ENCODE results near the gene GOT1. TPM values are rescaled to one million over a fixed set of nuclear protein-coding genes. Genes with fewer than 3 reads are reported as not detected.

Gene GOT1
- polyA plus RNA-seq, 3 donors = 2.6 to 10.4 (median 8.2) TPM

DNA sequence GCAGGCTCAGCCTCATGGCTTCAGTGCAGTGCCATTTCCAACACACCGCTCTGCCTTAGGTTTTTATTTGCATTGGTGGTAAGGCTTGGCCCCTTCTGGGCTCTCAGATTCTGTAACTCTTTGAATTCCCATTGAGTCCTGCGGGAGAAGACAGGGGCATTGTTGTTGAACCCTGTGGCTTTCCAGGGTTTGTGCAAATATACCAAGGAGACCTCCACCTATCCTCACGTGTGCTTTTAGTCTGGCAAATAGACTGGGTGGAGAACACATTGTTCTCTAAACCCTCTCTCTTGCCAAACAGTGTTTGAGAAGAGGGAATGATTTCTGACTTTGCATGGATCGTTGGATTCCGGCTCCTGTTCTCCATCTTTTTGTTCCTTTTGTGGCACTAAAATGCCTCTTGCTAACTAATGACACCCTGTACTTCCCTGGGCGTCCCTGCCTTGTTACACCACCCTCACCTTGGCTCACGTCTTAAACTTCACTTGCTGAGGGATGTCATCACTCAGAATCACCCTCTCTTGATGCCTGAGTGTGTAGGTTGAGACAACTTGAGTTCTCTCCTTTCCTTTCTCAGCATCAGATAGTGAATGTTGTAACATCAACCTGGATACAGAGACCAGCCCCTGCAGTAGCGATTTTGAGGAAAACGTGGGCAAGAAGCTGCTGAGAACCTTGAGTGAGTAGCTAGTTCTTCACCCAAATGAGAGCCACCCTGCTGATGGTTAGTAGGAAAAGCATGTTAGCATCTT lies 40.5 kb downstream of the GOT1 start:
- 93% methylated on average over 3 of the region's 9 CpGs for WGBS (ENCODE audit: insufficient coverage)
- peaks cover 3 to 5% (median 3%) of the 10 kb centered on the region in 3 donors for H3K27me3 Mint-ChIP-seq (ENCODE audit: low read depth in 3 of 3)

DNA sequence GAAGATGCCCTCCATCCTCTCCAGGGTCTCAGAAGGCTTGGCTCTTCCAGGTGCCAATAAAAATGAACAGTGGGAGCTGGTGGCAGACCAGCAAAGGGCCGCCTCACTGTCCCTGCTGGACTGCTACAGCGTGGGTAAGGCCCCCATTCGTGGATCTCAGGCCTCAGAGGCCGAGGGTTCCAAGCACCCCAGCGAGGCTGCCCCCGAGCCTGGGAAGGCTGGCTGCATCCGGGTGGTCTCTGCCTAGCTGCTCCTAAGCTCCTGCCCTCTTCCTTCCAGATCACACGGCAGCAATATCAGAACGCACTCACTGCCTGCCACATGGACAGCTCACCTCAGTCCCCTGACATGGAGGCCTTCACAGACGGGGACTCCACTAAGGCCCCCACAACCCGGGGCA lies 42.9 kb downstream of the GOT1 start:
- Histone ChIP-seq H3K27me3 (ENCODE audit: control insufficient read depth in 2 of 2, insufficient read depth in 2 of 2, low read length in 2 of 2) (no peaks in the 10 kb centered on the region), H2AFZ (ENCODE audit: insufficient read depth, low read depth, low read length, poor library complexity, severe bottlenecking) (no peak overlapping the region), H3K36me3 (replicated peaks in 1 of 2; ENCODE audit: control insufficient read depth in 1 of 2, insufficient read depth in 2 of 2, low read length in 2 of 2) (no peaks in the 10 kb centered on the region), H3K79me2 (ENCODE audit: insufficient read depth, low read length) (no peaks in the 10 kb centered on the region), H3K9ac (ENCODE audit: insufficient read depth, low read length, poor library complexity, severe bottlenecking) (no peak overlapping the region), H3K4me1 (ENCODE audit: control insufficient read depth in 1 of 2, insufficient read depth in 2 of 2, low read length in 2 of 2) (no peaks in the 10 kb centered on the region), H3K9me3 (replicated peaks in 1 of 2; ENCODE audit: control insufficient read depth in 1 of 2, insufficient read depth in 1 of 2, low read length in 2 of 2) (no peaks in the 10 kb centered on the region), H3K4me3 (replicated peaks in 1 of 3; ENCODE audit: low read depth in 2 of 3, low read length in 3 of 3) (no peak overlapping the region), H4K20me1 (ENCODE audit: insufficient read depth, low read length) (no peaks in the 10 kb centered on the region), H3K27ac (ENCODE audit: low read depth in 1 of 2, low read length in 2 of 2) (no peak overlapping the region), H3K4me2 (replicated peaks; ENCODE audit: extremely low read depth, low read length, poor library complexity, severe bottlenecking) (no peak overlapping the region)
- H3K4me1 Mint-ChIP-seq = peaks cover 1% of the 10 kb centered on the region
- peaks cover under 1 to 1% (median 1%) of the 10 kb centered on the region in 3 donors for H3K27me3 Mint-ChIP-seq (ENCODE audit: low read depth in 3 of 3)
- H3K27ac Mint-ChIP-seq = no peak overlapping the region
- intact Hi-C loops (cut with micrococcal nuclease) = no loop called here
- no peaks in the 10 kb centered on the region for H3K36me3 Mint-ChIP-seq
- H3K9me3 Mint-ChIP-seq = peaks cover 0 to 2% (median 0%) of the 10 kb centered on the region in 7 donors
- DNase-seq = no peak
- H3K4me3 Mint-ChIP-seq = no peak overlapping the region
- TF ChIP-seq, protein P1, sequence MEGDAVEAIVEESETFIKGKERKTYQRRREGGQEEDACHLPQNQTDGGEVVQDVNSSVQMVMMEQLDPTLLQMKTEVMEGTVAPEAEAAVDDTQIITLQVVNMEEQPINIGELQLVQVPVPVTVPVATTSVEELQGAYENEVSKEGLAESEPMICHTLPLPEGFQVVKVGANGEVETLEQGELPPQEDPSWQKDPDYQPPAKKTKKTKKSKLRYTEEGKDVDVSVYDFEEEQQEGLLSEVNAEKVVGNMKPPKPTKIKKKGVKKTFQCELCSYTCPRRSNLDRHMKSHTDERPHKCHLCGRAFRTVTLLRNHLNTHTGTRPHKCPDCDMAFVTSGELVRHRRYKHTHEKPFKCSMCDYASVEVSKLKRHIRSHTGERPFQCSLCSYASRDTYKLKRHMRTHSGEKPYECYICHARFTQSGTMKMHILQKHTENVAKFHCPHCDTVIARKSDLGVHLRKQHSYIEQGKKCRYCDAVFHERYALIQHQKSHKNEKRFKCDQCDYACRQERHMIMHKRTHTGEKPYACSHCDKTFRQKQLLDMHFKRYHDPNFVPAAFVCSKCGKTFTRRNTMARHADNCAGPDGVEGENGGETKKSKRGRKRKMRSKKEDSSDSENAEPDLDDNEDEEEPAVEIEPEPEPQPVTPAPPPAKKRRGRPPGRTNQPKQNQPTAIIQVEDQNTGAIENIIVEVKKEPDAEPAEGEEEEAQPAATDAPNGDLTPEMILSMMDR (IDR thresholded peaks at IDR 0.05) = no peak
- WGBS (ENCODE audit: insufficient coverage) = 93% methylated on average over 10 of the region's 11 CpGs

More for the DNA sequence above, 40.5 kb downstream of the GOT1 start:
- no peaks in the 10 kb centered on the region for H3K79me2 ChIP-seq (ENCODE audit: insufficient read depth, low read length)
- no peak overlapping the region for H3K4me3 Mint-ChIP-seq
- no peak overlapping the region for H3K9ac ChIP-seq (ENCODE audit: insufficient read depth, low read length, poor library complexity, severe bottlenecking)
- H4K20me1 ChIP-seq (ENCODE audit: insufficient read depth, low read length) = no peaks in the 10 kb centered on the region
- no peaks in the 10 kb centered on the region for H3K27me3 ChIP-seq (ENCODE audit: control insufficient read depth in 2 of 2, insufficient read depth in 2 of 2, low read length in 2 of 2)
- H3K4me1 ChIP-seq (ENCODE audit: control insufficient read depth in 1 of 2, insufficient read depth in 2 of 2, low read length in 2 of 2) = no peaks in the 10 kb centered on the region
- no peaks in the 10 kb centered on the region for H3K36me3 Mint-ChIP-seq
- no peak overlapping the region for H2AFZ ChIP-seq (ENCODE audit: insufficient read depth, low read depth, low read length, poor library complexity, severe bottlenecking)
- intact Hi-C loops (cut with micrococcal nuclease) = loop anchor here (5.0 to 10.0 kb wide), 2 partner anchors 222 to 225 kb away; no protein-coding TSS in a partner anchor
- no peak for DNase-seq
- no peak overlapping the region for H3K4me2 ChIP-seq (replicated peaks; ENCODE audit: extremely low read depth, low read length, poor library complexity, severe bottlenecking)
- H3K9me3 Mint-ChIP-seq = peaks cover 0 to 2% (median 0%) of the 10 kb centered on the region in 7 donors
- H3K4me3 ChIP-seq (replicated peaks in 1 of 3; ENCODE audit: low read depth in 2 of 3, low read length in 3 of 3) = no peak overlapping the region
- H3K9me3 ChIP-seq (replicated peaks in 1 of 2; ENCODE audit: control insufficient read depth in 1 of 2, insufficient read depth in 1 of 2, low read length in 2 of 2) = no peaks in the 10 kb centered on the region
- no peak overlapping the region for H3K27ac Mint-ChIP-seq
- H3K4me1 Mint-ChIP-seq = peaks cover 5% of the 10 kb centered on the region
- TF ChIP-seq, protein P1 (IDR thresholded peaks at IDR 0.05) = no peak
- H3K27ac ChIP-seq (ENCODE audit: low read depth in 1 of 2, low read length in 2 of 2) = no peak overlapping the region
- H3K36me3 ChIP-seq (replicated peaks in 1 of 2; ENCODE audit: control insufficient read depth in 1 of 2, insufficient read depth in 2 of 2, low read length in 2 of 2) = no peaks in the 10 kb centered on the region

Data from CD14-positive monocyte (primary cell).